ENCODE data around the gene TMEM247.
A peak's percentile ranks its signal among the peaks of the same experiment; 100 is the strongest.
"Not testable (repeated sequence)": the region's sequence is repeated elsewhere in the genome, so short reads cannot be mapped to it uniquely, and the experiment has no call there.

TMEM247 gene

DNA sequence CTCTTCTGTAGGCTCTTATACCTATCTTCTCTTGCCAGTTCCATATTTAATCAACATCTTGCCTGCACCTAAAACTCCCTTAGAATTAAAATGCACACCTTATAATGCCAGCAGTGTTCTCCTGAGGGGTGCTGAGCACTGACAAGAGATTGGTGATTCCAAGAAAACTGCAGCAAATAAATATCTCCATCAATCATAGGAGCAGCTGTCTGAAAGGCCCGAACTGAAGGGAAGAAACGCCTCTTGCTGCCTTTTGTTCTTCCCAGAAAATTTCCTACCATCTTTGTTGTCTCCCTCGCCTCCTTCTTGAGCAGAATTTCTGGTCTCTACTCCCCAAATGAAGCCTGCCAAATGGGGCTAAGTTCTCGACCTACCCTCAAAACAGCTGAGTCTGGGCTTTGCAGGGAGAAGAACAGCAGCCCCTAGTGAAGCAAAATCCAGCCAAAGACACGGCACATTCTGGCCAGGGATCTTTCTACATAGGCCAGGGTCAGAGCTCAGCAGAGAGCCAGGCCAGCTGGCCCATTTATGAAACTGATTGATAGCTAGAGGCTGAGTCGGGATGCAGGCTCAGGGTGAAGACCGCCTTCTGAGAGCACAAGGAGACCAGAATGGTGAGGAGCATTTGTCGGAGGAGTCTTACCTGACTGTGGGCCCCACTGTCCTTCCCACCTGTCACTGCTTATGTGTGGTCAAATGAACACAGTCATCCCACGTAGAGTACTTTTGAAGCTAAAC lies 20.4 kb upstream of the TMEM247 start:
- no peak for DNase-seq (ENCODE audit: low read depth)

DNA sequence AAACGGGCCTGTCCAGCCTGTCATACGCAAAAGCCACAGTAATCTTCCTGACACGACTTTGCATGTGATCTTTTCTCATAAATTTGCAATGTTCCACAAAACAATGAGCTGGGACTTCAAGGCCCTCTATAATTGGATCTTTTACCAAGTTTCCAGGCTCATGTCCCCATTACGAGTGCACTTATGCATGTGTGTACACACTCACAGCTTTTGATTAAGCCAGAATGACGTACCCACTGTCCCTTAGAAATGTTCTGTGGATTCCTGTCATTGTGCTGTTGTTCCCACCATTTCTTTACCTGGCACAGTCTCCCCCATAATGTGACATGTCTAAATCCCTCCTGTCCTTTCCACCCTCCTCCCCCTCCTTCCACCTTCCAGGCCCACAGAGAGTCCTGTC lies 19.7 kb upstream of the TMEM247 start:
- no peak for DNase-seq (ENCODE audit: low read depth)

DNA sequence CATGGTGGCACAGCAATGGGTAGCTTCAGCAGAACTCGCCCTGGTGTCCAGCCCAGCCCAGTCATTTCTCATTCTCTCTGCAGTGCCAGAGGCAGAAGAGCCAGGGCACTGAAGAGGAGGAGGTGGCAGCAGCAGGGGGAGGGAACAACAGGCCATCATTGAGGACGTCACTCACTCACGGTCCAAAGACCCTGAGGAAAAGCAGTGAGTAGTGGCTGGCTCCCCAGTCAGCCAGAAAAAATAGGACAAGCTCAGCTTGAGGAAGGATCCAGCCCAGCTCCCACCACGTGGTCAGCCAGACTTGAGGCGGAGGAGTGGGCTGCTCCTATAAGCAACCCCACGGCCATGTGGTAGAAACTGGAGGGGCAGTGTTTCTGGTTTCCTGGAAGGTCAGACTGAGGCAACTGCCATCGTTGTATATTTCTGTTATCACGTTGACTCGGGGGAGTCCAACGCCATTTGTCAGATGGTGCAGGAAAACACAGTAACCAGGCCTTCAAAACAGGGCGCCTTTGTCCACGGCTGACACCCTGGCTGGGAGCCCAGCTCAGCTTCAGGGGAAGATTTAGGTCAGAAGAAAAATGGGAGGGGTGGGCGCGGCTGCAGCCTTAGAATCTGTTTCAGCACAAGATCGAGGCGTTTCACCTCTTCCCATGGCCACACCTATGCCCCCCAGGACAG lies 19.0 kb upstream of the TMEM247 start:
- DNase-seq (ENCODE audit: low read depth), result no peak

DNA sequence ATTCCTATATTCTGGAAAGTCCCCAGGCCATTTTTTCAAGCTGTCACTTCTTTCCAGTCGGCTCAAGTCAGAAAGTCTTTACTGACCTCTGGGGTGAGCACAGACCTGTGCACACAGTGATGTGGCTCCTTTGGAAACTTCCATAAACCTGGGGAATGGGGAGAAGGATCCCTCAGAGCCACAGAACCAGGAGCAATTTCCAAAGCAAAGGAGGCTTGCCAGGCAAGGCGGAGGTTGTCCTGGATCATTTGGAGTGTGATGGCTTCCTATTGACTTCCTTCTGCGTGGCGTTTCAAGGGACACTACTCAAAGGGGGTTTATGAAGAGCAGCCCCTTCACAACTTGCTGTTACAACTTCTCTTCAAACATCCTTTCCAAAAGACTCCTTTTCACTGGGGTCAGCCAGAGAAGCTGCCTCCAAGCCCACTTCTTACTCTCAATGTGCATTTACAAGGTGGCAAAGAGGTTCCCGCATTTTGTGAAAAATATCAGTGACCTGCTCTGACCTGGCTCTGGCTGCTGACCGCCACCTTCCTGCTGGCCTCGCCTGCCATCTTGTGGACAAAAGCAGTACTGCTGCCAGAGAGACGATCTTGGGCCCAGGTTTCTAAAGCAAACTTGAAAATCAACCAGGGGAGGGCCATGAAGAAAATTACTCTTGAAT lies 18.2 kb upstream of the TMEM247 start:
- peak; percentile 55 for DNase-seq (ENCODE audit: low read depth)

DNA sequence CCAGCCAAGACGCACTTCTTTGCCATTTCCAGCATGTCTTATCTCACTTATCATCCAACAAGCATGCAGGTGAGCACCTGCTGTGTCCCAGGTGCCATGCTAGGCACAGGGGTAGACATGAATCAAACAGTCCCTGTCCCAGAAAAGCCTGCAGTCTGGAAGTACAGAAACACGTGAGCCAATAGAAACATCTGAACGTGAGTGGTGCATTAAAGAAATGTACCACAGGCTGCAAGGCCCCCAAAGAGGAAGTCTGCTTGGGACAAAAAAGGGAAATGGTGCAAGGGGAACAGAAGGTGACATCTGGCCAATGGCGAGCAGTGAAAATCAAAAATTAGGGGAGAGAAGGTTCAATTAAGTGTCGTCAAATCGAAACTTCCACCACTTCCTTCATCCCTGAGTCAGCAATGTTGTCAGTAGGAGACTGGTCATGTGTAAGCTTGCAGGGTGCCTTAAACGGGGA lies 17.6 kb upstream of the TMEM247 start:
- DNase-seq (ENCODE audit: low read depth), result no peak

DNA sequence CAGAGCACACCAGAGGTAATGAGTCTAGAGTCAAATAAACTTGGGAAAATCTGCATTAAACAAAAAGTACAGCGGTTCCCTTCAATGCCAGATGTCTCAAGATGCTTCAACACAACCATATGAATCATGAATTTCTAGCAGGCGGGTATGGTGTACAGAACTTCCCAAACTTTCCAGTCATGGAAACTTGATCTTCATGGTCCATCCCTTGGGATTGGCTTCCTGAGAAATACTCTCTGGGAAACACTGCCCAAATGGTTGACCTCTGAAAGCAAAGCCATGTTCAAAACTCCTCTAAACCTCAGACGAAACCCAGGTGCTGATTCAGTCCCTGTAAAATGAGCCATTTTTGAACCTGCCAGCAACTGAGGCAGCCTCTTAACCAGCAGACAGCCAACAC lies 16.4 kb upstream of the TMEM247 start:
- no peak for DNase-seq (ENCODE audit: low read depth)

DNA sequence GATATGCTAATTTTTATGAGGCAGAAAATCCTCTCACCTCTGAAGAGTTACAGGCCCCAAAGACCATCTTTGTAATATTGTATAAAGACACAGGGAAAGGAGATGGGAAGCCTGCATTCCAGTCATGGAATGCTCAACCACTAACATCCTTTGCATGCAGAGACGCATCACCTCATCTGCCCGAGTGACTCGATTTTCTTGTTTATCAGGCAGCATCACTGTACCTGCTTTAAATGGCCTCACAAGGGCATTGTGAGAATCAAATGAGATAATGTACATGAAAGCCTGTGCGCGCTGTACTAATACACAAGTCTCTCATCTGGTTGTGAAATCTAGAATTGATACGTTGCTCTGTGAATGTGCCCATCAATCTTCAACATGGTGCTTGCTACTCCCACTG lies 10.2 kb upstream of the TMEM247 start:
- no peak for DNase-seq (ENCODE audit: low read depth)

DNA sequence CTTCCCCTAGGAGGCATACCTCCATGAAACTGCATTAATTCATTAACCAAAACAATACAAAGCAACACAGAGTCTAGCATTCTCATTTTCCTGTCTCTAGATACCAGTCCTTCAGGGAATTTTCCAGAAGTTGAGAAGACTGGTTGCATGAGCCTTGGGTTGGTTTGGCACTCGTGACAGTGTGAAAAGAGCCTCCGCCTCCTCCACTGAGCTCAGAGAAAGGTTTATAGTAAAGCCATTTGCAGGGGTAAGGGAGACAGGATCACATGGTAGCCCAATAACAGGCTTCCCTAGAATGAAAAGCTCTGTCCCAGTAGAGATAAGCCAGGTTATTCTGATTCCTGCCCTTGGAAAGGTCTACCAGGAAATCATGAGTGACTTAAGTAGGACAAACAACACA lies 9.7 kb upstream of the TMEM247 start:
- no peak for DNase-seq (ENCODE audit: low read depth)

DNA sequence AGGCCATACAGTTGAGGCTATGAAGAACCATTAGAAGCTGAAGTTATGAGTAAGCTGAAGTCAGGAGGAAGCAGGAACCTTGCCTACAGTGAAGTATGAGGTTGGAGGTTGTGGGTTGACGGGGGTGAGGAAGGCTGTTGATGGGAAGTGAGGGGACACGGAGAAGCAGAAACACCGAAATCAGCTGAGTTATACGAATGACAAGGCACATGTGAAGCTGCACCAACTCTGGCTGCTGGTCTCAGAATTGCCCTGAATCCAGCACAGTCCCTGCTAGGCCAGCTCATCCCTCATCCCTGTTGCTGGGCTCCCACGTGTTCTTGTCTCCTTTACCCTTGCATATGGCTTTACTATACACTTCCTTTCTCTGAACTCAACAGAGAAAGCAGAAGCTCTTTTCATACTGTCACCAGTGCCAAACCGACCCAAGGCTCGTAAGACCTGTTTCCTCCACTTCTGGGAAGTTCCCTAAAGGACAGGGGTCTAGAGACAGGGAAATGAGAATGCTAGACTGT lies 9.2 kb upstream of the TMEM247 start:
- no peak for DNase-seq (ENCODE audit: low read depth)

DNA sequence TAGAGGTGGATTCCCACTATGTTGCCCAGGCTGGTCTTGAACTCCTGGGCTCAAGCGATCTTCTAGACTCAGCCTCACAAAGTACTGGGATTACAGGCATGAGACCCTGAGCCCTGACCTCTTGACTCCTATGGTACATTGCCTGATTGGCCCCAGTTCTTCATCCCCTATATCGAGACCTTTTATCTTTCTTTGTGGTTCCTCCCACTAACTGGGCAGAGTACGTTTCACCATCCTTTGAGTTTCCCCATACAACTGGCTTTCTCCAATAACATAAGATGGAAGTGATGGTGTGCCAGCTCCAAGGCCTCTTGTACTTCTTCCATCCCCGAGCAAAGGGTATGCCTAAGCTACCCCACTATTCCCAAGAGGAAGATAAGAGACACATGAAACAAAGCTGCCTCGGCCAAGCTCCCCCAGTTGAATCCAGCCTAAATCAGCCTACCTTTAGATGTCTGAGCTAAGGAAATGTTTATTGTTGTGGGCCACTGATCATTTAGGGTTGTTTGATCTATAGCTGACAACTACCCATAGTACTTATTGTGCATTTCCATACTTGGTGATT lies 8.3 kb upstream of the TMEM247 start:
- no peak for DNase-seq (ENCODE audit: low read depth)

DNA sequence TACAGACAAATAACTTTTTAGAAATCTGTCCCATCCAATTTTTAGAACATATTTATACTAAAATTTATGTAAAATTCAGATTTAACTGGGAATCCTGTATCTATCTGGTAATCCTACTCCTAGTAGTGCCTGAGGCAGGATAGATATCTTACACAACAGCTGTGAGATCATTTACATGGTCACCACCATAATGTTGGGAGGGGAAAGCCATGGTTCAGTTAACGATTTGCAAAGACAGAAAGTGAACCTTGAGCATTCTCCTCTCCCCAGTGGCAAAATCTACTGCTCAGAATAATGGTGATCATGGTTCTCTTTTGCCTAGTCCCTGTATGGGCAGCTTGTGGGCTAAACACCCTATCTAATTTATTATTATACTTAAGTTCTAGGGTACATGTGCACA lies 7.7 kb upstream of the TMEM247 start:
- DNase-seq (ENCODE audit: low read depth), result no peak

DNA sequence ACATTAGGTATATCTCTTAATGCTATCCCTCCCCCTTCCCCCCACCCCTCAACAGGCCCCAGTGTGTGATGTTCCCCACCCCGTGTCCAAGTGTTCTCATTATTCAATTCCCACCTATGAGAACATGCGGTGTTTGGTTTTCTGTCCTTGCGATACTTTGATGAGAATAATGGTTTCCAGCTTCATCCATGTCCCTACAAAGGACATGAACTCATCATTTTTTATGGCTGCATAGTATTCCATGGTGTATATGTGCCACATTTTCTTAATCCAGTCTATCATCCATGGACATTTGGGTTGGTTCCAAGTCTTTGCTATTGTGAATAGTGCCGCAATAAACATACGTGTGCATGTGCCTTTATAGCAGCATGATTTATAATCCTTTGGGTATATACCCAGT lies 7.2 kb upstream of the TMEM247 start:
- not testable (repeated sequence) for DNase-seq (ENCODE audit: low read depth)

DNA sequence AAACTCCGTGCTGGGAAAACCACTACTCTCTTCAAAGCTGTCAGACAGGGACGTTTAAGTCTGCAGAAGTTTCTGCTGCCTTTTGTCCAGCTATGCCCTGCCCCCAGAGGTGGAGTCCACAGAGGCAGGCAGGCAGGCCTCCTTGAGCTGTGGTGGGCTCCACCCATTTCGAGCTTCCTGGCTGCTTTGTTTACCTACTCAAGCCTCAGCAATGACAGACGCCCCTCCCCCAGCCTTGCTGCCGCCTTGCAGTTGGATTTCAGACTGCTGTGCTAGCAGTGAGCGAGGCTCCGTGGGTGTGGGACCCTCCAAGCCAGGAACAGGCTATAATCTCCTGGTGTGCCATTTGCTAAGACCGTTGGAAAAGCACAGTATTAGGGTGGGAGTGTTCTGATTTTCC lies 1.9 kb upstream of the TMEM247 start:
- not testable (repeated sequence) for DNase-seq (ENCODE audit: low read depth)

DNA sequence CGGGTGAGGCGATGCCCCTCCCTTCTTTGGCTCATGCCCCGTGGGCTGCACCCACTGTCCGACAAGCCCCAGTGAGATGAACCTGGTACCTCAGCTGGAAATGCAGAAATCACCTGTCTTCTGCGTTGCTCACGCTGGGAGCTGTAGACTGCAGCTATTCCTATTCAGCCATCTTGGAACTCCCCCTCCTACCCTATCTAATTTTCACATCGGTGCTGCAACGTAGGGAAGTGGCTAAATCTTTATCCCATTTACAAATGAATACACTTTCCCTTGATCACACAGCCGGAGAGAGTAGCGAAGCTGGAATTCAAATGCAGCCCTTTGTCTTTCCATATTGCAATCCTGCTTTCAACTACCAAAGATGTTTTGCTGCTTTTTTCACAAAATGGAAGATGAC lies 1.4 kb upstream of the TMEM247 start:
- no peak for DNase-seq (ENCODE audit: low read depth)

DNA sequence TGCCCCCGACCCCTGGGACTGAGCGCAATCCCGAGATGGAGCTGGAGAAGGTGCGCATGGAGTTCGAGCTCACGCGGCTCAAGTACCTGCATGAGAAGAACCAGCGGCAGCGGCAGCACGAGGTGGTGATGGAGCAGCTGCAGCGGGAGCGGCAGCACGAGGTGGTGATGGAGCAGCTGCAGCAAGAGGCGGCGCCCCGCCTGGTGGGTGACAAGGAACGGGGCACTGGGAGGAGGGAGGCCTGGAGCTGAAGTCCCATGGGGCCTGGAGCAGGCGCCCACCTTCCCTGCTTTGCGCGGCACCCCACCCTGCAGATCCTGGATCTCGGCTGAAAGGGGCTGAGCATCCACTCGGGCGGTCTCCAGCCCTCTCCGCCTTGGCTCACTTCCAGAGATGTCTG lies 1.2 kb downstream of the TMEM247 start:
- no peak for DNase-seq (ENCODE audit: low read depth)

DNA sequence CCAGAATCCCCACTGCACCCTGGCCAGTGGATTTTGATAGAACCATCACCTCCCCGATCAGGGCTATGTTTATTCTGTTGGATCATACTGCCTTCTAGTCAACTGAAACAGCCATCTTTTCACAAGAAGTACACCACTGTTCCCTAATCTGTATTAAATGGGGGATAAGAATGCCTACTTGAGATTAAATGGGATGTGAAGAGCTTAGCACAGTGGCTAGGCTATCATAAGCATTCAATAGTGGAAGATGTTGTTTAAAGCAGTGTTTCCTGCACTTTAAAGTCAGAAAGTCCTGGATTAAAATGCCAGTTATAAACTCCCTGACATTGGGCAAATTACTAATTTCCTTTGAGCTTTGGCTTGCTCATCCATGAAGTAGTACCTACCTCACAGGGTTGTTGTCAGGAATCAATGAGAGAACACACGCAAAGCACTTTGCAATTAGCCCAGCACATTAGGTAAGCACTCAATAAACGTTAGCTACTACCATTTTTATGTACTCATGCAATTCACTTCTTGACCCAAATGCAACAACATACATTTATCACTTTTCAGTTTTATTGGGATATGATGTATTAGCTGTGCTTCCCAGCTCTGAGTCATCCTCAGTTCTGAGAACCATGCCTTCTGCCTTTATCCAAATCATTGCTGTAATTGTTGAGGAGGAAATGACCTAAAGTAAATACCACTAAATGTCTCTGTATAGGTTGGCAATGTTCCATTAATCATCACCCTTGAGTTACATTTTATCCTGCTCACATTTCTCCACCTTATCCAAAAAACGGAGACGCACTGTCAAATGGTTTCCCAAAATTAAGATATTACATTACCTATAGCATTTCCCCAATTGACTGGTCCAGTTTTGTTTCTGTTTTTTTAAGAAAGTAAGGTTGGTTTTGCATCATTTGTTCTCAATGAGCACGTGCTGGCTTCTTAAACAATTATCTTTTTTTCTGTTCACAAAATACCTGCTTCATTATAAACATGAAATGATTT lies 2.1 kb downstream of the TMEM247 start:
- no peak for DNase-seq (ENCODE audit: low read depth)

DNA sequence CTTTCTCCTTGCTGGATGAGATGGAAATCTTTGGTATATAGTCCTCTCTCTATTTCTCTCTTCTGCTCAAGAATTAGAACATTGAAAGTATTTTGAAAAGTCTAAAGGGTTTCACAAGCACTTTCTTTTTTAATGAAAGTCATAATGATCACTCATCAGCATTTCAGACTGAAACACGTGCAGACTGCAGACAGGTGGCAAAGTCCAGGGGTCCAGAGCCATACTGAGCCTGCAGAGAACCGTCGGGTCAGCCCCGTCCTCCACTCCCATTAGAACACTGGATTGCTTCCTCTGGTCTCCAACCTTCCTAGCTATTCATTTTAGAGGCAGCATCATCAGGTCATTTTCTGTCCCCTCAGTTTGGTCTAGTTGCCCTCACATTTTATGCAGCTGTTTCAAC lies 3.1 kb downstream of the TMEM247 start:
- DNase-seq (ENCODE audit: low read depth), result no peak

DNA sequence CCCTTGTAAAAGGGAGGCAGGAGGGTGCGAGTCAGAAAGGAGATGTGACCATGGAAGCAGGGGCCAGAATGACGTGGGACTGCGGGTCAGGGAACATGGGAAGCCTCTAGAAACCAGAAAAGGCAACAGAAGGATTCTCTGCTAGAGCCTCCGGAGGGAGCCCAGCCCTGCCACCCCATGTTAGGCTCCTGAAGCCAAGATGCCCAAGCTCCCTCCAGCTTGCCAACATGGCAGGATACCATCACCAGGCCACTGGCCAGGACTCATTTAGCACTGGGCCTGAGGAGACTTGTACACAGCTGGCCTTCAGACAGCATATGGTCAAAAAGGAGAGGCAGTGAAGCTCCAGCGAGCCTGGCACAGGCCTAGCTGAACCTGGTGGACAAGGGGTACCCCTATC lies 5.6 kb downstream of the TMEM247 start:
- DNase-seq (ENCODE audit: low read depth), result no peak

DNA sequence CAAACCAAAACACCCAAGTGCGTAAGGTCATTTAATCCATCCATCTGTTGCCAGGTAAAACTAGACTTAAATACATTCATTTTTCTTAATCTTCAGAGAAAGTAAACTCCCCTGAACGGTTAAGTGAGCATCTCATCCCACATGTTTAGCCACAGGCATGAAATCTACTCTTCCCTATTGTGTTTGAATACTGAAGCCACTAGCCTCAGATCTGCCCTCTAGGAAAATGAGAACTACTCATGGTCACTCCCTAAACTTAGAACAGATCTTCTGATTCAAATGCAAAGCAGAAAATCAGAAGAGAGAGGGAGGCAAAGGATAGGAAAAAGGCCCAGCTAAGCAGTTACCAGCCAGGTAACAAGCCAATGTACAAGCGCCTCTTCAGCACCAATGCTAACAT lies 7.1 kb downstream of the TMEM247 start:
- no peak for DNase-seq (ENCODE audit: low read depth)

DNA sequence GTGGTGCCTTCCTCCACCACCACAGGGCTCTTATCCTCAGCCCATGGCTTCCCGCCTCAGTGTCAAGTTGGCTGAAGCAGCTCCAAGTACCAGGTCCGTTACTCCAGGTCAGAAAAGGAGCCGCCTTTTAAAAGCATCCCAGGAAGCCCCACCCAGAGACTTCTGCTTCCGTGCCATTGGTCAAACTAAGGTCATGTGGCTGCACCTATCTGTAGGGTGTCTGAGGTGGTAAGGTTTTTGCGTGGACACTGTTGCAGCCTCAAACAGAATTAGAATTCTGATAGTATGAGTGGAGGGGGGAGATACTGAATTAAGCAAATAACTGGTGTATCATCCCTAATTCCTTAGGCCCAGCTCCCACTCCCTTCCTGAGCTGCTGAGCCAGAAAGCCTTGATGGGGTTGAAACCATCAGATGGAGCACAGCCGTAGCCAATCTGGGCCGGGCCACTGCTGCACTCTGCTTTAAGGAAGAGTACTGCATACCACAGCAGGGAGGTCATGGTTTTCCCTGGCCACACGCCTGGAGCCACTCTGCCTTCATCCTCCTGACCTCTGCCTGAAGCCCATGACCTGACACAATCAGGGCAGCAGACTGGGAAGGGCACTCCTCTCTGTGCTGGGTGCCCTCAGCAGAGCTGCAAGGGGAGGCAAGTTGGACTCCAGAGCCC lies 8.4 kb downstream of the TMEM247 start:
- no peak for DNase-seq (ENCODE audit: low read depth)

DNA sequence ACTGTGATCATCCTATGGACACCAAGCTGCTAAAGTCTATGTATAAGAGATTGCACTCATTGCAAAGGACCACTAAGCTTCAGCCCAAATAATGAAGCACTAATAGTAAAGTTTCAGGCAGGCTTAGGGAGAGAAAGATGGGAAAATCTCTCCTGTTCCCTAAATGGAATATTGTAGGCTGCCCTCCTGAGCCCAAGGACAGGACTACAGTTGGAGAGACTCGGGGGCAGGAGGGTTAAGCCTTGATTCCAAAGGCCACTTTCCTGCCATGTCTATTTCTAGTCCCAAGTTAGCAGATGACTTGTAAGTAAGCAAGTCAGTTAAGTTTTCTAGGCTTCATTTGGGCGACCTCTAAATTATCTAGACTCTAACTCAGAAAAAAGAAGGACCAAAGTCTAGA lies 9.0 kb downstream of the TMEM247 start:
- DNase-seq (ENCODE audit: low read depth), result no peak
